Lower leg skin (tissue), 3 donors: ENCODE measurements around the gene FBLN2.

ENCODE experiments used
- CTCF ChIP-seq, 3 donors: fragments of 450-650 bp; IDR thresholded peaks; one replicate each; pipeline ENCODE4 v1.5.1; 2016; ENCODE audit warnings: antibody characterized with exemption in 3 of 3, mild to moderate bottlenecking in 3 of 3, moderate library complexity in 2 of 3
- POLR2A ChIP-seq, 2 donors: fragments of 450-650 bp; IDR thresholded peaks; one replicate each; pipeline ENCODE4 v1.6.1; 2016 to 2017; ENCODE audit warnings: antibody characterized with exemption in 2 of 2, mild to moderate bottlenecking in 1 of 2, moderate library complexity in 1 of 2

- TF ChIP-seq CTCF (IDR thresholded peaks at IDR 0.05) (no peak), POLR2A (IDR thresholded peaks at IDR 0.05) (no peak)
These were observed 9.7 kb downstream of the FBLN2 start for GRCh38 chr3:13558651-13559050.
